ENCODE measurements around the gene CBFA2T2. TPM values are rescaled to one million over a fixed set of nuclear protein-coding genes. Genes with fewer than 3 reads are reported as not detected.

CBFA2T2 gene
- total and polyA plus RNA-seq, 2 donors (not counting 3 experiments of a cell fraction or from before 2014, with no cell fraction given) = 10.7 to 12.1 TPM

- Histone ChIP-seq H3K79me2 (ENCODE audit: control insufficient read depth, insufficient read depth, low read length) (no peaks in the 10 kb centered on the region), H3K36me3 (ENCODE audit: control insufficient read depth in 2 of 2, extremely low read depth in 1 of 2, insufficient read depth in 2 of 2, low read length in 2 of 2) (no peaks in the 10 kb centered on the region), H3K4me2 (ENCODE audit: insufficient read depth, low read length) (peak overlapping the region; percentile 27), H2AFZ (ENCODE audit: low read depth, low read length) (no peak overlapping the region), H3K9me1 (replicated peaks; ENCODE audit: control insufficient read depth, extremely low read depth, insufficient read depth, low read length) (no peaks in the 10 kb centered on the region), H3K4me1 (ENCODE audit: control insufficient read depth, extremely low read depth, insufficient read depth, low read length) (peaks cover 11% of the 10 kb centered on the region), H3K9me3 (replicated peaks; ENCODE audit: control insufficient read depth, insufficient read depth, low read length) (no peaks in the 10 kb centered on the region), H3K9ac (replicated peaks; ENCODE audit: extremely low read depth, insufficient read depth, low read length) (no peak overlapping the region), H4K20me1 (replicated peaks; ENCODE audit: control insufficient read depth, extremely low read depth, insufficient read depth, low read length) (no peaks in the 10 kb centered on the region), H3K27me3 (ENCODE audit: control insufficient read depth in 2 of 2, insufficient read depth in 2 of 2, low read length in 2 of 2) (no peaks in the 10 kb centered on the region), H3K27ac (ENCODE audit: insufficient read depth, low read depth, low read length) (no peak overlapping the region), H3K4me3 (replicated peaks in 1 of 3; ENCODE audit: insufficient read depth in 1 of 3, low read depth in 1 of 3, low read length in 3 of 3) (no peak overlapping the region)
- DNase-seq (ENCODE audit: low read depth, low spot score) (peak; percentile 93), FAIRE-seq (no peak)
- TF ChIP-seq JUN (IDR thresholded peaks at IDR 0.05; ENCODE audit: borderline replicate concordance, insufficient read depth, insufficient read length, low read depth) (no peak), EZH2 (IDR thresholded peaks at IDR 0.05; ENCODE audit: borderline replicate concordance, low read depth, low read length, severe bottlenecking) (no peak), CTCF (IDR thresholded peaks at IDR 0.05; ENCODE audit: extremely low read depth in 1 of 2, insufficient read depth in 1 of 2, low read depth in 1 of 2, low read length in 2 of 2) (no peak), FOS (IDR thresholded peaks at IDR 0.05; ENCODE audit: borderline replicate concordance, insufficient read depth, low read length) (no peak)
- dilution Hi-C loops (cut with MboI; ENCODE audit: extremely low pct_ligation_motif_present, low sequenced_read_pairs) = no loop called here
- intact Hi-C loops (cut with micrococcal nuclease) = loop anchor here (5.0 to 10.0 kb wide), 2 partner anchors 45 to 67 kb away; partner anchors contain the start of gene CBFA2T2
- BruUV-seq (replicated peaks) = no TSS peak
- POLR2A ChIA-PET = interaction anchor here (0.6 kb wide), 1 partner anchor 45 kb away, joined by 4 read pairs; no protein-coding TSS in a partner anchor
- CTCF ChIA-PET = interaction anchor here (0.7 to 1.3 kb wide), 8 partner anchors 10 to 105 kb away, joined by 3 to 5 read pairs (median 4); partner anchors contain the start of gene ACTL10
Observed at GRCh38 chr20:33561692-33562601, 72.1 kb downstream of the CBFA2T2 start.
